Thyroid gland (tissue), 4 donors: ENCODE data around the gene ACBD3.

Experiments used
- POLR2A ChIP-seq, 2 donors: fragments of 450-650 bp; IDR thresholded peaks; one replicate each; pipeline ENCODE4 v1.6.1; 2017; ENCODE audit warnings: antibody characterized with exemption in 2 of 2, mild to moderate bottlenecking in 2 of 2, moderate library complexity in 1 of 2
- TF ChIP-seq, protein P1 (sequence below), 6 experiments: fragments of 200-600 bp in 3 of 6; fragments of 450-650 bp in 3 of 6; sonication (generic) in 3 of 6; IDR thresholded peaks; one replicate each; pipeline ENCODE4 v1.5.1; 2016 to 2019; ENCODE audit warnings: antibody characterized with exemption in 6 of 6, mild to moderate bottlenecking in 2 of 6, inconsistent platforms in 1 of 6, moderate library complexity in 1 of 6

DNA sequence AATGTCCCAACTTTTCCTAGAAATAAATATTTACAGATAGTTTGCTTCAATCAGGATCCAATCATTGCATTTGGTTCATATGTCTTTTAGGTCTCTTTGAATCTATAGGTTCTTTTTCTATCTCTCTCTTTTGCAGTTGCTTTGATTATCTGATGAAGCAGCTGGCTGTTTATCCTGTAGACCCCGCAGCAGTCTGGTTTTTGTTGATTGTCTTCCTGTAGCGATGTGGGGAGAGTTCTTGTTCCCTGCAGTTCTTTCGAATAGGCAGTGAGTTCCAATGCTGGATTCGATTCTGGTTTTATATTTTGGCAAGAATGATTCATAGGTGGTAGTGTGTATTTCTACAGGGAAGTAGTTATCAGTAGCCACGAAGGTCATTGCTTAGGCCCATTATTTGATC is 29.5 kb upstream of the ACBD3 start:
- TF ChIP-seq, protein P1, sequence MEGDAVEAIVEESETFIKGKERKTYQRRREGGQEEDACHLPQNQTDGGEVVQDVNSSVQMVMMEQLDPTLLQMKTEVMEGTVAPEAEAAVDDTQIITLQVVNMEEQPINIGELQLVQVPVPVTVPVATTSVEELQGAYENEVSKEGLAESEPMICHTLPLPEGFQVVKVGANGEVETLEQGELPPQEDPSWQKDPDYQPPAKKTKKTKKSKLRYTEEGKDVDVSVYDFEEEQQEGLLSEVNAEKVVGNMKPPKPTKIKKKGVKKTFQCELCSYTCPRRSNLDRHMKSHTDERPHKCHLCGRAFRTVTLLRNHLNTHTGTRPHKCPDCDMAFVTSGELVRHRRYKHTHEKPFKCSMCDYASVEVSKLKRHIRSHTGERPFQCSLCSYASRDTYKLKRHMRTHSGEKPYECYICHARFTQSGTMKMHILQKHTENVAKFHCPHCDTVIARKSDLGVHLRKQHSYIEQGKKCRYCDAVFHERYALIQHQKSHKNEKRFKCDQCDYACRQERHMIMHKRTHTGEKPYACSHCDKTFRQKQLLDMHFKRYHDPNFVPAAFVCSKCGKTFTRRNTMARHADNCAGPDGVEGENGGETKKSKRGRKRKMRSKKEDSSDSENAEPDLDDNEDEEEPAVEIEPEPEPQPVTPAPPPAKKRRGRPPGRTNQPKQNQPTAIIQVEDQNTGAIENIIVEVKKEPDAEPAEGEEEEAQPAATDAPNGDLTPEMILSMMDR (IDR thresholded peaks at IDR 0.05), result no peak
- no peak for TF ChIP-seq POLR2A (IDR thresholded peaks at IDR 0.05)
